Prostate gland (tissue), 2 donors: ENCODE results near the gene GOLPH3L. TPM values are rescaled to one million over a fixed set of nuclear protein-coding genes. Genes with fewer than 3 reads are reported as not detected.

Source experiments
- DNase-seq: peaks from one replicate; pipeline ENCODE4 v3.0.0-alpha.2; 2019; ENCODE audit warnings: low spot score
- H3K27ac ChIP-seq, 2 donors: fragments of 200-600 bp; sonication (generic); 2 replicates each; pipeline ENCODE4 v1.5.1; 2017 to 2019
- H3K27me3 ChIP-seq: fragments of 200-600 bp; sonication (generic); replicated peaks from 2 replicates; pipeline ENCODE4 v1.5.1; 2019; ENCODE audit not compliant: insufficient read depth
- H3K36me3 ChIP-seq, 2 donors: fragments of 200-600 bp; sonication (generic); 1 replicate in 1 of 2; 2 replicates in 1 of 2; pipeline versions ENCODE4 v1.5.1 to v1.8.1; 2017 to 2019
- H3K4me1 ChIP-seq: fragments of 200-600 bp; sonication (generic); replicated peaks from 2 replicates; pipeline ENCODE4 v1.5.1; 2019
- H3K4me3 ChIP-seq, 2 donors: fragments of 200-600 bp; sonication (generic); 2 replicates each; pipeline ENCODE4 v1.5.1; 2017 to 2019
- H3K9me3 ChIP-seq: fragments of 200-600 bp; sonication (generic); 2 replicates; pipeline ENCODE4 v1.5.1; 2017
- POLR2A ChIP-seq: fragments of 450-650 bp; IDR thresholded peaks from one replicate; pipeline ENCODE4 v1.6.1; 2016; ENCODE audit warnings: antibody characterized with exemption, mild to moderate bottlenecking
- POLR2AphosphoS5 ChIP-seq: sonication (generic); formaldehyde crosslinking; IDR thresholded peaks from one replicate; pipeline ENCODE4 v1.6.1; 2017; ENCODE audit warnings: antibody characterized with exemption
- WGBS: methylation state at CpG from one replicate; pipeline ENCODE4 v1.1.5; 2018; 5-methylcytosine and 5-hydroxymethylcytosine counted together
- intact Hi-C: fragments of 100-400 bp; cut with DNase I; formaldehyde crosslinking; loops from one replicate; pipeline ENCODE4 v1.14.2; 2022
- total RNA-seq, 2 donors: library from RNA; depleted of rRNA; stranded (reverse); fragments of >200 nt; gene quantifications; one replicate each; pipeline ENCODE4 v1.1.0, GENCODE V29; 2016
- TF ChIP-seq, protein P1 (sequence below), 4 experiments: fragments of 200-600 bp in 2 of 4; fragments of 450-650 bp in 2 of 4; sonication (generic) in 2 of 4; IDR thresholded peaks; 1 replicate in 3 of 4; 2 replicates in 1 of 4; pipeline ENCODE4 v1.5.1; 2016 to 2019; ENCODE audit warnings: antibody characterized with exemption in 4 of 4, mild to moderate bottlenecking in 2 of 4, moderate library complexity in 2 of 4

The GOLPH3L gene
- total RNA-seq, result 10 to 100 TPM; 25.0 to 39.8 TPM

DNA sequence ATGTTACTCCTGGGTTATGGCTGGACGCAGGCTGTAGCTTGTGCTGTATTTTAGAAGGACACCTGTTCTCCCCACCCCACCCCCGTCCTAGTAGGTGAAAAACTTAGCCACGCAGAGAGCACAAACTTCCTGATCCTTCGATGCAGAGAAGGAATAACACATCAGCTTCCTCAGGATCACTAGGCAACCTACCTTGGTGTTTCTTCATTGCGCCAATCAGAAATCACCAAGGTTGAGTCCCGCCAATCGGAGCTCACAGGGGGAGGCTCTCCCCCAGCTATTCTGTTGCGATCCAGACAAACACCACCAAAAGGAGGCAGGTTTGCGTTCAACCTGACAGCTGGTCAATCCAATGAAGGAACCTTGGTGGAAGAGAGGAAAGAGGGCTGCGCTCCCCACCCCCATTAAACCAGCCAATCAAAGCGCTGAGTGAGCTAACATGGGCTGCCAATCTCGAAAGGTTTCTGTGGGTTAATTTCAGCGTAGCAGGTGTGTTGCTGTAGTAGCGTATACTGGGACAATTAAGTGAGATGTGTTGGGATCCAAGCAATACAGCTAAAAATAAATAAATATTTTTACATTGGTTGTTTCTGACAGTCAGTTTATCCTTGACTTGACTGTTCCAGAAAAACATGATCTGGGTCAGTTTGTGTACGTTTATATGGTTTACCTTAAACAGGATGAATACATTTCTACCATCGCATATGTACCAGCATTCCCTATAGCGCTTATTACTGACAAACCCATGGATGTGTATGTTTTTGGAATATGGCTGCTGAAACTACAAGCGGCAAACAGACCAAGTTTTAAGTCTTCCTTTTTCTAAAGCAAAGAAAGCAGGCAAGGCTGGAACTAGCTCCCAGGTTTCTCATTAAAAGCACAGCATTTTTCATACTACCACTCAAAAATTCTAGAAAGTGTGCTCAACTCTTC, at the start of gene GOLPH3L:
Gene GOLPH3L (minus strand): TSS at position 160 of the 933 bp plus-strand sequence. CDS start 2,316 bp downstream, outside the sequence.
- no peaks in the 10 kb centered on the region for H3K4me1 ChIP-seq
- TF ChIP-seq POLR2A (peak; percentile 73), POLR2AphosphoS5 (peak; percentile 99)
- TF ChIP-seq, protein P1, sequence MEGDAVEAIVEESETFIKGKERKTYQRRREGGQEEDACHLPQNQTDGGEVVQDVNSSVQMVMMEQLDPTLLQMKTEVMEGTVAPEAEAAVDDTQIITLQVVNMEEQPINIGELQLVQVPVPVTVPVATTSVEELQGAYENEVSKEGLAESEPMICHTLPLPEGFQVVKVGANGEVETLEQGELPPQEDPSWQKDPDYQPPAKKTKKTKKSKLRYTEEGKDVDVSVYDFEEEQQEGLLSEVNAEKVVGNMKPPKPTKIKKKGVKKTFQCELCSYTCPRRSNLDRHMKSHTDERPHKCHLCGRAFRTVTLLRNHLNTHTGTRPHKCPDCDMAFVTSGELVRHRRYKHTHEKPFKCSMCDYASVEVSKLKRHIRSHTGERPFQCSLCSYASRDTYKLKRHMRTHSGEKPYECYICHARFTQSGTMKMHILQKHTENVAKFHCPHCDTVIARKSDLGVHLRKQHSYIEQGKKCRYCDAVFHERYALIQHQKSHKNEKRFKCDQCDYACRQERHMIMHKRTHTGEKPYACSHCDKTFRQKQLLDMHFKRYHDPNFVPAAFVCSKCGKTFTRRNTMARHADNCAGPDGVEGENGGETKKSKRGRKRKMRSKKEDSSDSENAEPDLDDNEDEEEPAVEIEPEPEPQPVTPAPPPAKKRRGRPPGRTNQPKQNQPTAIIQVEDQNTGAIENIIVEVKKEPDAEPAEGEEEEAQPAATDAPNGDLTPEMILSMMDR (IDR thresholded peaks at IDR 0.05), result peak in 2 of 4 experiments; percentile 31 to 50
- H3K27ac ChIP-seq, result peak within 1 kb of the TSS; percentile 75 to 81

DNA sequence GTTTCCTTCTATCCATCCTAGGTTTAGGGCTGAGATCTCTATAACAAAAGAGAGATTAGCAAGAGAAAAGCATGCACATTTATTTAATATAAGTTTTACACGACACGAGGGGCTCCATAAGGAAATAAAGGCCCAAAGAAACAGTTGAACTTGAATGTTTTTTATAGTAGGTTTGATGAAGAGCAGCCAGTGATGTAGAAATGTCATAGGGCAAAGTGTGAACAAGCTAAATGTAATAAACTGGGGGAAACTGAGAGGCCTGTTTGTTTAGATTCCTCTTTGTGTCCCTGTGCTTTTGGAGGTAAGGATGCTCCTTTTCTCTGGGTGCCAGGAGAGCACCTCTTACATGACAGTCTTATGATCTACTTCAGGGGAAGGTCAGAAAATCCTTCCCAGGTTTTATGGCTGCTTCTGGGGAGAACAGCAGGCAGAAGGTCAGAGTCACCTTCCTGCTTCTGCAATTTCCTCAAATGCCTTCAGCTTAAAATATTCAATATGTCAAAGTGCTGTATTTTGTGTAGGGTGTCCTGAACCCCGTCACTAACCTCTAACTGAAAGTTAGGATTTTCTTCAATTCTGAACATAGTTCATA, 33.3 kb upstream of the GOLPH3L start:
- no peaks in the 10 kb centered on the region for H3K9me3 ChIP-seq
- 74% methylated on average over 3 of the region's 3 CpGs for WGBS
- TF ChIP-seq, protein P1 (IDR thresholded peaks at IDR 0.05), result no peak
- no peak for TF ChIP-seq POLR2AphosphoS5
- TF ChIP-seq POLR2A, result no peak
- no peaks in the 10 kb centered on the region for H3K27me3 ChIP-seq
- intact Hi-C loops, result no loop called here
- no peak overlapping the region for H3K4me3 ChIP-seq
- H3K36me3 ChIP-seq, result no peaks in the 10 kb centered on the region
- no peak for DNase-seq
- no peaks in the 10 kb centered on the region for H3K4me1 ChIP-seq
- no peak overlapping the region for H3K27ac ChIP-seq

More for the DNA sequence above, at the start of gene GOLPH3L:
- Histone ChIP-seq H3K4me3 (peak within 1 kb of the TSS; percentile 38 to 58), H3K9me3 (no peaks in the 10 kb centered on the region), H3K36me3 (no peaks in the 10 kb centered on the region), H3K27me3 (no peaks in the 10 kb centered on the region)
- intact Hi-C loops, result no loop called here
- peak; percentile 98 for DNase-seq
- 3% methylated on average over 18 of the region's 18 CpGs for WGBS

DNA sequence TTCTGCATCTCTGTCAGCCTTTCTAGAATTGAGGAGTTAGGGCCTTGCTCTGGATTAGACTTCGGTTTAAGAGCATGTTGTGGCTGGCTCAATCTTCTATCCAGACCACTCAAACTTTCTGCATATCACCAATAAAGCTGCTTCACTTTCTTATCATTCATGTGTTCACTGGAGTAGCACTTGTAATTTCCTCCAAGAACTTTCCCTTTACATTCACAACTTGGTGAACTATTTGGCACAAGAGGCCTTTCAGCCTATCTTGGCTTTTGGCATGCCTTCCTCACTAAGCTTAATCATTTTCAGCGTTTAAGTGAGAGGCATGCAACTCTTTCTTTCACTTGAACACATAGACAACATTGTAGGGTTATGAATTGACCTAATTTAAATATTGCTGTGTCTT, 27.4 kb upstream of the GOLPH3L start:
- 80% methylated on average over 2 of the region's 2 CpGs for WGBS
- no peak for DNase-seq
- intact Hi-C loops, result no loop called here
- TF ChIP-seq POLR2AphosphoS5 (no peak), POLR2A (no peak)
- TF ChIP-seq, protein P1 (IDR thresholded peaks at IDR 0.05), result no peak
- Histone ChIP-seq H3K4me1 (no peaks in the 10 kb centered on the region), H3K36me3 (no peaks in the 10 kb centered on the region), H3K27ac (no peak overlapping the region), H3K4me3 (no peak overlapping the region), H3K9me3 (no peaks in the 10 kb centered on the region), H3K27me3 (no peaks in the 10 kb centered on the region)

DNA sequence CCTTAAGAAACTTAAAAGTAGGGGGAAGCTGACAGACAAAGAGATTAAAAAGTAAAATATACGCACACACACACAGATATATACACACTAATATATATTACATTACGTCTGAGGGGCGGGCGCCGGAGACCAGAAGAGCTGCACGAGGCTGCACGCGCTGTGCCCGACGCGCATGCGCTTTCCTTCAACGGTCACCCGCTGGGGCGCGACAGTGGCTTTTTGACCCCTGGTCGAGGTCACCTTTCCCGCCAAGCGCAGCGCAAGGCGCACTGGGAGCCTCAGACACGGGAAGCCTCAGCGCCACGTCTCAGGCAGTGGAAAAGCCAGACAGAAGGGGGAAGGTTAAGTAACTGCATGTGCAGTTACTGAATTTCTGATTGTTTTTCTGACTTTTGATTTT, 23.7 kb upstream of the GOLPH3L start, which contains the start of gene HORMAD1:
Gene HORMAD1 (minus strand): TSS at position 193 of the 400 bp plus-strand sequence. CDS start 1,390 bp downstream, outside the sequence.
- intact Hi-C loops, result no loop called here
- TF ChIP-seq, protein P1 (IDR thresholded peaks at IDR 0.05), result no peak
- TF ChIP-seq POLR2AphosphoS5 (no peak), POLR2A (no peak)

More for the DNA sequence above, 23.7 kb upstream of the GOLPH3L start, which contains the start of gene HORMAD1:
- H3K27ac ChIP-seq, result no peak within 1 kb of the TSS
- no peaks in the 10 kb centered on the region for H3K27me3 ChIP-seq
- H3K4me3 ChIP-seq, result no peak within 1 kb of the TSS
- H3K4me1 ChIP-seq, result no peaks in the 10 kb centered on the region
- no peaks in the 10 kb centered on the region for H3K36me3 ChIP-seq
- no peaks in the 10 kb centered on the region for H3K9me3 ChIP-seq
- whole genome bisulfite sequencing, result 95% methylated on average over 24 of the region's 24 CpGs
- DNase-seq, result no peak
